Naive thymus-derived CD8-positive, alpha-beta T cell (primary cell): ENCODE results near the gene DNAJC12. TPM values are rescaled to one million over a fixed set of nuclear protein-coding genes. Genes with fewer than 3 reads are reported as not detected.
"Not testable (repeated sequence)": the region's sequence is repeated elsewhere in the genome, so short reads cannot be mapped to it uniquely, and the experiment has no call there.

ENCODE experiments used
- ATAC-seq, 2 donors: fragments of 150-1000 bp; cut with Tn5 transposase in 1 of 2; sonication (Bioruptor Pico), chemical (Tn5 transposase) in 1 of 2; 1 replicate in 1 of 2; 2 replicates in 1 of 2; pipeline ENCODE4 v1.10.0; 2021; ENCODE audit warnings: mild to moderate bottlenecking in 2 of 2, moderate library complexity in 2 of 2
- POLR2A ChIA-PET: fragments of 350-600 bp; sonication (Branson Sonifier 250); formaldehyde crosslinking; loops from one replicate; lab custom pipeline; 2021; ENCODE audit warnings: antibody characterized with exemption; lab: Charles Lee
- DNase-seq, 10 donors: peaks; one replicate each; pipeline versions ENCODE4 v3.0.0 to v3.0.0-alpha.2; 2020 to 2022
- H3K27ac Mint-ChIP-seq, 10 donors: one replicate each; pipeline ENCODE4 v1.8.0; 2020 to 2022; ENCODE audit warnings: mild to moderate bottlenecking in 10 of 10, mixed read lengths in 10 of 10, moderate library complexity in 4 of 10, inconsistent platforms in 1 of 10
- H3K27me3 Mint-ChIP-seq, 5 donors: one replicate each; pipeline ENCODE4 v1.8.0; 2021 to 2022; ENCODE audit warnings: mixed read lengths in 5 of 5
- H3K36me3 Mint-ChIP-seq, 3 donors: one replicate each; pipeline ENCODE4 v1.8.0; 2020 to 2022; ENCODE audit warnings: mixed read lengths in 3 of 3, mild to moderate bottlenecking in 2 of 3, inconsistent platforms in 1 of 3
- H3K4me1 Mint-ChIP-seq, 4 donors: one replicate each; pipeline ENCODE4 v1.8.0; 2021 to 2022; ENCODE audit warnings: mixed read lengths in 4 of 4
- H3K4me3 Mint-ChIP-seq, 10 donors: one replicate each; pipeline ENCODE4 v1.8.0; 2020 to 2022; ENCODE audit warnings: mild to moderate bottlenecking in 10 of 10, mixed read lengths in 10 of 10, moderate library complexity in 6 of 10, inconsistent platforms in 1 of 10
- H3K9me3 Mint-ChIP-seq, 9 donors: one replicate each; pipeline ENCODE4 v1.8.0; 2020 to 2022; ENCODE audit warnings: mixed read lengths in 9 of 9, mild to moderate bottlenecking in 3 of 9, inconsistent platforms in 1 of 9, moderate library complexity in 1 of 9
- polyA plus RNA-seq, 3 donors: library from polyadenylated mRNA; unstranded; fragments of 300-500 nt; fragmentation: Illumina TruSeq; gene quantifications; one replicate each; pipeline ENCODE4 v1.2.3, GENCODE V29; 2021
- total RNA-seq, 8 experiments: library from RNA in 2 of 8; stranded (reverse) in 2 of 8; gene quantifications; one replicate each; pipeline ENCODE4 v1.2.3 and lab custom pipeline; 2021 to 2026

DNAJC12 gene
- total and polyA plus RNA-seq, 5 experiments from 2014 or later, result 0.30 to 1.4 TPM; not detected in 3

- no peak for ATAC-seq
- POLR2A ChIA-PET, result no interaction called here
- peaks cover 0 to 28% (median 3%) of the 10 kb centered on the region in 4 donors for H3K4me1 Mint-ChIP-seq
- H3K9me3 Mint-ChIP-seq, result no peaks in the 10 kb centered on the region
- no peaks in the 10 kb centered on the region for H3K36me3 Mint-ChIP-seq
- peak overlapping the region in 2 of 10 donors; percentile 24 to 25 for H3K27ac Mint-ChIP-seq
- DNase-seq, result no peak
- H3K27me3 Mint-ChIP-seq, result peaks cover 0 to 1% (median 0%) of the 10 kb centered on the region in 5 donors
- peak overlapping the region in 1 of 10 donors; percentile 20 for H3K4me3 Mint-ChIP-seq
Observed at GRCh38 chr10:67770537-67770936, 67.5 kb downstream of the DNAJC12 start.

DNA sequence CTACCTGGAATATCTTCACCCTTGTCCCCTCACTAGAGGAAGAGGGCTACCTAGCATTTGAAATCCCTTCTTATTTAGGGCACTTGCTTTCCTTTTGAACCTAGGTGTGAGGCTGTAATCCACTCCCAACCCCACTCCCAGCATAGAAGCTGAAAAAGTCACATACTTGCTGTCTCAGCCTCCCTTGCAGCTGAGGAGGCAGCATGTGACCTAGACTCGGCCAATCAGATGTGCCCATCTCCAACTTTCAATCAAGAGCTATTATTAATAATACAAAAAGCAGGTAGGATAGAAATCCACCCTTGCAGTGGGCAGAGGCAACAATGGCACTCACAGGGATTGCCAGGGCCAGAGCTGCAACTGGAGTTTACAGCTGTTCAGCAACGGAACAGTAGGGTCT, 70.7 kb downstream of the DNAJC12 start:
- Mint-ChIP-seq H3K27ac (peak overlapping the region in 2 of 10 donors; percentile 21 to 38), H3K27me3 (peaks cover 0 to 5% (median 0%) of the 10 kb centered on the region in 5 donors), H3K9me3 (peaks cover 0 to 7% (median 2%) of the 10 kb centered on the region in 9 donors), H3K4me3 (peak overlapping the region in 1 of 10 donors; percentile 34), H3K4me1 (peaks cover 7 to 35% (median 19%) of the 10 kb centered on the region in 4 donors), H3K36me3 (peaks cover 0 to 5% (median 2%) of the 10 kb centered on the region in 3 donors)
- DNase-seq, result no peak
- POLR2A ChIA-PET, result interaction anchor here (0.6 kb wide), 1 partner anchor 17 kb away, joined by 3 read pairs; no protein-coding TSS in a partner anchor
- no peak for ATAC-seq

DNA sequence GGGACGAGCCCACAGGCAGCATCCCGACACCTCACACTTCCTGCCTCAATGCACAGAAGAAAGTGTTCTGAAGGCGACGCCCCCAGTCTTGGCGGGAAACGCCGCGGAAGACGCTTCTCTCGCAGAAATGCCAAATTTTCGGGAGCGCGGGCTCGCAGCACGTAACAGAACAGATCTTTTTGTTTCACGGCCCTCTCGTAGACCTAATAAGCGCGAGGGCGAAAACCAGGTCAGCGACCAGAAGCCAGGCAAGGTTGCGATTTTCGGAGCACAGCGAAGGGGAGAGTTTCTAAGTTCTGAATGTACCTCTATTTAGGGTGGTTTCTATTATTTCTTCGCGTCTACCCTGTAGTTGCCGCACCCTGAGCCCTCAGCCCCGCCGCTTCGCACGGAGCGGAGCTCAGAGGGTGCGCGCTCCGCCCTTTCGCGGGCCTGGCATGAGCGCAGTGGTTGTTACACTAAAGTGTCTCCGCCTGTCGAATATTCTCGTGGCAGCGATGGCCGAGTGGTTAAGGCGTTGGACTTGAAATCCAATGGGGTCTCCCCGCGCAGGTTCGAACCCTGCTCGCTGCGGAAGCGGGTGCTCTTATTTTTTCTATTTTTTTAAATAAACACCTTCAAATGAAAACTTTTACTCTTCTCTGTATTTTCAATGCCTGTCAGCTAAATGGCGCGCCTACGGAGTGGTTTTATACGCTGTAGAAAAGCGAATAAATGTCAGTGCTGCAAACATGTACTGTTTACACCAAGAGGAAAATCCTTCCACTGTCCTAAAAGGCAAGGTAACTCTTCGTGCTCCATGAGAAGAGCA, 73.8 kb downstream of the DNAJC12 start:
- peak overlapping the region; percentile 86 to 99 (median 93) for H3K4me3 Mint-ChIP-seq
- H3K27me3 Mint-ChIP-seq, result peaks cover 0 to 5% (median 0%) of the 10 kb centered on the region in 5 donors
- peak overlapping the region; percentile 97 to 100 (median 99) for H3K27ac Mint-ChIP-seq
- H3K4me1 Mint-ChIP-seq, result peaks cover 7 to 26% (median 19%) of the 10 kb centered on the region in 4 donors
- peaks cover 0 to 7% (median 2%) of the 10 kb centered on the region in 9 donors for H3K9me3 Mint-ChIP-seq
- DNase-seq (peak; percentile 86 to 100 (median 96)), ATAC-seq (peak; percentile 82 to 85)
- POLR2A ChIA-PET, result interaction anchor here (0.5 to 1.8 kb wide), 10 partner anchors 9 to 568 kb away, joined by 3 to 18 read pairs (median 5); partner anchors contain the start of genes HNRNPH3 and PBLD
- H3K36me3 Mint-ChIP-seq, result peaks cover 0 to 5% (median 2%) of the 10 kb centered on the region in 3 donors

DNA sequence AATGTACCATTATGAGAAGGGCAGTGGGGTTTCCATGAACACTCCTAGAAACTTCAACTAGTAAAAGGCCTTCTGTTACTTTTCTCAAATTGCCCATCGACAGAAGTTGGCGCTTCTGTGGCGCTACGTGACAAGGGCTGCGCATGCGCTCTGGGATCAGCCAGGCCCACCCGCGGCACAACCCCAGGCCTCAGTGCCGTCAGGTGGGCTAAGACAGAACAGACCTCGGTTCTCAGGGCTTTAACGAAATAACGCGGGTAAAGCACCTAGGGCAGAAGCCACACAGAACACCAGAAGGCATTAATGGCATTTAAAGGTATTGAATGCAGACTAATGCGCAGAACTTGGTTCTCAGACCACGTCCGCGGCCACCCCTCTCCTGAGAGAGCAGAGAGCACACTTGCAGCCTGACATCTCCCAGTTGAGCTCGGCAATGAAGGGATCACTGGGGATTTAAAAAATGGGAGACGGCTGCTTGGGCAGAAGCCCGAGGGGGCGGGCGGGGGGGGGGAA, 74.4 kb downstream of the DNAJC12 start:
- ATAC-seq (peak; percentile 49 to 53), DNase-seq (peak; percentile 70 to 92 (median 81))
- peaks cover 0 to 5% (median 2%) of the 10 kb centered on the region in 3 donors for H3K36me3 Mint-ChIP-seq
- POLR2A ChIA-PET, result interaction anchor here (0.5 to 1.8 kb wide), 10 partner anchors 9 to 999 kb away, joined by 3 to 18 read pairs (median 5); partner anchors contain the start of genes HNRNPH3 and PBLD
- H3K27ac Mint-ChIP-seq, result peak overlapping the region; percentile 97 to 100 (median 99)
- peaks cover 7 to 26% (median 19%) of the 10 kb centered on the region in 4 donors for H3K4me1 Mint-ChIP-seq
- H3K4me3 Mint-ChIP-seq, result peak overlapping the region; percentile 86 to 99 (median 93)
- H3K9me3 Mint-ChIP-seq, result peaks cover 0 to 7% (median 2%) of the 10 kb centered on the region in 9 donors
- peaks cover 0 to 5% (median 0%) of the 10 kb centered on the region in 5 donors for H3K27me3 Mint-ChIP-seq

- ATAC-seq, H3K27me3 Mint-ChIP-seq, H3K36me3 Mint-ChIP-seq, H3K9me3 Mint-ChIP-seq, POLR2A ChIA-PET, DNase-seq: not testable (repeated sequence)
- Mint-ChIP-seq H3K4me1 (peaks cover 7 to 26% (median 19%) of the 10 kb centered on the region in 4 donors), H3K4me3 (peak overlapping the region in 2 of 10 donors; percentile 1 to 30), H3K27ac (peak overlapping the region in 7 of 10 donors; percentile 34 to 100 (median 99))
Observed at GRCh38 chr10:67762567-67762966, 75.4 kb downstream of the DNAJC12 start.

GRCh38 chr10:67760272-67760671, 77.7 kb downstream of the DNAJC12 start:
- no peak for DNase-seq
- H3K27me3 Mint-ChIP-seq, result peaks cover 0 to 8% (median 0%) of the 10 kb centered on the region in 5 donors
- no peak overlapping the region for H3K4me3 Mint-ChIP-seq
- no peak for ATAC-seq
- POLR2A ChIA-PET, result no interaction called here
- H3K27ac Mint-ChIP-seq, result no peak overlapping the region
- H3K9me3 Mint-ChIP-seq, result peaks cover 0 to 7% (median 2%) of the 10 kb centered on the region in 9 donors
- peaks cover 0 to 5% (median 2%) of the 10 kb centered on the region in 3 donors for H3K36me3 Mint-ChIP-seq
- H3K4me1 Mint-ChIP-seq, result peaks cover 7 to 25% (median 14%) of the 10 kb centered on the region in 4 donors

Other genes with a start within 250 kb of the DNAJC12 start
- not detected for gene CTNNA3, start 142.0 kb downstream of the DNAJC12 start, total RNA-seq
- not detected for gene CTNNA3, start 142.0 kb downstream of the DNAJC12 start, polyA plus RNA-seq
- gene SIRT1, start 46.5 kb upstream of the DNAJC12 start, total RNA-seq, result 10 to 100 TPM; 55.8 to 60.9 TPM
- 10 to 100 TPM; 10.2 to 18.7 (median 12.4) TPM for gene SIRT1, start 46.5 kb upstream of the DNAJC12 start, polyA plus RNA-seq
- gene HERC4, start 237.1 kb upstream of the DNAJC12 start, total RNA-seq, result 100 to 1,000 TPM in 1 of 2 experiments, 10 to 100 TPM in 1; 99.4 to 106 TPM
- 10 to 100 TPM; 18.1 to 24.0 (median 18.7) TPM for gene HERC4, start 237.1 kb upstream of the DNAJC12 start, polyA plus RNA-seq